CD4-positive, alpha-beta T cell (primary cell): ENCODE results near the gene ANTXR1. TPM values are rescaled to one million over a fixed set of nuclear protein-coding genes. Genes with fewer than 3 reads are reported as not detected.

ENCODE experiments used
- ATAC-seq: fragments of 200-7000 bp; cut with Tn5 transposase; one replicate; pipeline ENCODE4 v1.10.0; 2022; ENCODE audit warnings: mild to moderate bottlenecking; ENCODE audit not compliant: poor library complexity
- CTCF ChIA-PET: fragments of 350-600 bp; sonication (Branson Sonifier 250); formaldehyde crosslinking; loops from one replicate; lab custom pipeline; 2021; ENCODE audit warnings: antibody characterized with exemption, inconsistent platforms; lab: Charles Lee
- POLR2A ChIA-PET: fragments of 350-600 bp; sonication (Branson Sonifier 250); formaldehyde crosslinking; loops from one replicate; lab custom pipeline; 2021; ENCODE audit warnings: antibody characterized with exemption, inconsistent platforms; lab: Charles Lee
- DNase-seq, 14 experiments: peaks; one replicate each; pipeline ENCODE4 v3.0.0-alpha.2; 2013 to 2020; ENCODE audit warnings: mixed read lengths in 2 of 14
- H3K27ac ChIP-seq, 2 donors: one replicate each; pipeline versions ENCODE4 v1.5.1 to v1.7.0; 2013; ENCODE audit warnings: low read length in 2 of 2, low read depth in 1 of 2, mild to moderate bottlenecking in 1 of 2
- H3K27me3 ChIP-seq, 2 experiments: 1 replicate in 1 of 2; 2 replicates in 1 of 2; pipeline versions ENCODE4 v1.6.1 to v1.7.0; 2013; ENCODE audit warnings: low read length in 2 of 2, control low read depth in 1 of 2, mild to moderate bottlenecking in 1 of 2, moderate library complexity in 1 of 2; ENCODE audit not compliant: insufficient read depth in 2 of 2, control insufficient read depth in 1 of 2
- H3K36me3 ChIP-seq: one replicate; pipeline ENCODE4 v1.6.1; 2013; ENCODE audit warnings: low read length, control low read depth; ENCODE audit not compliant: insufficient read depth
- H3K4me1 ChIP-seq: one replicate; pipeline ENCODE4 v1.6.1; 2013; ENCODE audit warnings: low read length, control low read depth; ENCODE audit not compliant: insufficient read depth
- H3K4me3 ChIP-seq: one replicate; pipeline ENCODE4 v1.5.1; 2013; ENCODE audit warnings: mild to moderate bottlenecking, low read length, moderate library complexity
- H3K9me3 ChIP-seq, 2 experiments: 1 replicate in 1 of 2; 2 replicates in 1 of 2; pipeline versions ENCODE4 v1.6.1 to v1.7.0; 2013; ENCODE audit warnings: low read length in 2 of 2, mild to moderate bottlenecking in 2 of 2, control low read depth in 1 of 2, moderate library complexity in 1 of 2; ENCODE audit not compliant: control insufficient read depth in 1 of 2, insufficient read depth in 1 of 2
- H3K27ac Mint-ChIP-seq: one replicate; pipeline ENCODE4 v1.8.0; 2020; ENCODE audit warnings: mixed read lengths
- H3K27me3 Mint-ChIP-seq: one replicate; pipeline ENCODE4 v1.8.0; 2021; ENCODE audit warnings: mixed read lengths
- H3K36me3 Mint-ChIP-seq: one replicate; pipeline ENCODE4 v1.8.0; 2021; ENCODE audit warnings: low read depth, mixed read lengths
- H3K4me1 Mint-ChIP-seq: one replicate; pipeline ENCODE4 v1.8.0; 2021; ENCODE audit warnings: low read depth, mixed read lengths
- H3K4me3 Mint-ChIP-seq: one replicate; pipeline ENCODE4 v1.8.0; 2020; ENCODE audit warnings: mild to moderate bottlenecking, mixed read lengths
- H3K9me3 Mint-ChIP-seq: one replicate; pipeline ENCODE4 v1.8.0; 2020; ENCODE audit warnings: mixed read lengths
- CTCF ChIP-seq: fragments of 200-600 bp; IDR thresholded peaks from one replicate; pipeline ENCODE4 v1.8.0; 2022; ENCODE audit warnings: antibody characterized with exemption, mild to moderate bottlenecking
- intact Hi-C, 2 experiments: fragments of 100-400 bp; cut with DNase I in 1 of 2; cut with micrococcal nuclease in 1 of 2; formaldehyde crosslinking; loops; one replicate each; pipeline versions ENCODE4 v1.15.1 to v1.9.0; 2023 to 2025; cut with DNase I, micrococcal nuclease
- total RNA-seq, 174 experiments: library from RNA in 2 of 174; stranded (reverse) in 2 of 174; gene quantifications; one replicate each; pipeline ENCODE4 v1.2.3 and lab custom pipeline; 2021 to 2026

ANTXR1 gene
- total RNA-seq, 2 experiments from 2014 or later: not detected

- Mint-ChIP-seq H3K27ac (no peak overlapping the region), H3K9me3 (no peaks in the 10 kb centered on the region), H3K4me3 (no peak overlapping the region), H3K27me3 (peaks cover 51% of the 10 kb centered on the region), H3K36me3 (no peaks in the 10 kb centered on the region), H3K4me1 (no peaks in the 10 kb centered on the region)
- DNase-seq (no peak), ATAC-seq (no peak)
- no peaks in the 10 kb centered on the region for H3K4me1 ChIP-seq
- no peak overlapping the region for H3K27ac ChIP-seq
- ChIA-PET POLR2A (no interaction called here), CTCF (no interaction called here)
- TF ChIP-seq CTCF: no peak
- H3K4me3 ChIP-seq: no peak overlapping the region
- no peaks in the 10 kb centered on the region for H3K9me3 ChIP-seq
- H3K36me3 ChIP-seq: no peaks in the 10 kb centered on the region
- H3K27me3 ChIP-seq: peaks cover 1 to 15% of the 10 kb centered on the region in 2 experiments
- intact Hi-C loops: no loop called here
These were observed 42.9 kb downstream of the ANTXR1 start for GRCh38 chr2:69055688-69056470.

- Mint-ChIP-seq H3K4me3 (no peak overlapping the region), H3K27ac (no peak overlapping the region), H3K9me3 (peaks cover 2% of the 10 kb centered on the region), H3K27me3 (peaks cover 69% of the 10 kb centered on the region), H3K36me3 (no peaks in the 10 kb centered on the region), H3K4me1 (no peaks in the 10 kb centered on the region)
- ChIA-PET POLR2A (no interaction called here), CTCF (no interaction called here)
- Histone ChIP-seq H3K36me3 (no peaks in the 10 kb centered on the region), H3K27ac (no peak overlapping the region), H3K9me3 (no peaks in the 10 kb centered on the region), H3K4me3 (no peak overlapping the region), H3K4me1 (no peaks in the 10 kb centered on the region), H3K27me3 (peaks cover 12 to 24% of the 10 kb centered on the region in 2 experiments)
- intact Hi-C loops: no loop called here
- DNase-seq (no peak), ATAC-seq (no peak)
- TF ChIP-seq CTCF: no peak
These were observed 44.7 kb downstream of the ANTXR1 start for GRCh38 chr2:69057660-69058059.

GRCh38 chr2:69059731-69060290, 46.8 kb downstream of the ANTXR1 start:
- Mint-ChIP-seq H3K27ac (no peak overlapping the region), H3K4me1 (no peaks in the 10 kb centered on the region), H3K36me3 (no peaks in the 10 kb centered on the region), H3K27me3 (peaks cover 59% of the 10 kb centered on the region), H3K4me3 (no peak overlapping the region), H3K9me3 (peaks cover 6% of the 10 kb centered on the region)
- DNase-seq (no peak), ATAC-seq (no peak)
- H3K9me3 ChIP-seq: peaks cover 0 to 4% of the 10 kb centered on the region in 2 experiments
- H3K36me3 ChIP-seq: no peaks in the 10 kb centered on the region
- intact Hi-C loops: no loop called here
- no peak for TF ChIP-seq CTCF
- ChIA-PET POLR2A (no interaction called here), CTCF (no interaction called here)
- H3K27ac ChIP-seq: no peak overlapping the region
- no peak overlapping the region for H3K4me3 ChIP-seq
- H3K27me3 ChIP-seq: peaks cover 12 to 29% of the 10 kb centered on the region in 2 experiments
- H3K4me1 ChIP-seq: no peaks in the 10 kb centered on the region
